NCI-H2029 treated with DMSO at 0.1 percent for 48 hours (cell line): ENCODE data around the gene RNF125.
"Not testable (repeated sequence)": the region's sequence is repeated elsewhere in the genome, so short reads cannot be mapped to it uniquely, and the experiment has no call there.

Experiments
- DNase-seq: peaks from one replicate; lab custom pipeline; 2025; lab: John Stamatoyannopoulos, UW

Gene RNF125

GRCh38 chr18:32018331-32019250, at the start of gene RNF125:
Gene RNF125 (plus strand): TSS chr18:32018825. CDS start chr18:32018864, 39 bp downstream.
- peak; percentile 71 for DNase-seq

- no peak for DNase-seq
Observed at GRCh38 chr18:31970617-31971016, 48.0 kb upstream of the RNF125 start.

DNA sequence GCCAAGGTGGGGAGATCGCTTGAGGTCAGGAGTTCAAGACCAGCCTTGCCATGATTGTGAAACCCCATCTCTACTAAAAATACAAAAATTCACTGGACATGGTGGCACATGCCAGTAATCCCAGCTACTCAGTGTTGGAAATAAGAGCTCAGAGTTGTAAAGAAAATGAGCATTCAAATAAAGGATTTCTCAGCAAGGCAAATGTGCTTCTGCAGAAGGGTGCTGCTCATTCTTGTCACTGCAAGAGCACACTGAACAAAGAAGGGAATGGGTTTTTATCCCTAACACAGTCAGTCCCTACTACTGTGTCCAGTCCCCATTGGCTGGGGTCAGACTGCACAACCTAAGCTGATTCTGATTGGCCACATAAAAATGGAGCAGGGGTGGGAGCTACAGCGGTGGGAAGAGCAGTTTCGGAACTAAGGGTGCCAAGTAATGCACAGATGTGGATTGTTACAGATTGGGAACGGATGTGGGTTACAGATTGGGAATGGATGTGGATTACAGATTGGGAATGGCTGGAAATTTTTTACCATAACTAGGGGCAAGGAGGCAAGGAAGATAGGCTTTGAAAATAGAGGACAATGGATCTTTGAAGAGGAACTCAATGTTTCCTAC, 44.6 kb upstream of the RNF125 start:
- DNase-seq, result no peak

DNA sequence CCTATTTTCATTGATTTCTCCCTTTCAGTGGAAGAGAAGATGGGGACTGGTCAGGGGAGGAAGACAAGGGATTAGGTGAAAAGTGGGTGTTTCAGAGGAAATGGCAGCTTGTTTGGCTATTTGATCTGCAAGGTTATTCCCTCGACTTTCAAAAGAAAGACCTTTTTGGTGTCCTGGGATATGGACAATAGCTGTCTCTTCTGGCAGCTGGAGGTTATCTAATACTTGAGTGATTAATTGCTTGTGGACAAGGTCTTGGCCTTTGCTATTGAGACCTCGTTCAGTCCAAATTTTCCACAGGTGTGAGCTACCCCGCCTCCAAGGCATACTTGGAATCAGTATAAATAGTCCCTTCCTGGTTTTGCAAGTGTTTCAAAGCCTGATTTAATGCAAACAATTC, 42.4 kb upstream of the RNF125 start:
- DNase-seq, result no peak

DNA sequence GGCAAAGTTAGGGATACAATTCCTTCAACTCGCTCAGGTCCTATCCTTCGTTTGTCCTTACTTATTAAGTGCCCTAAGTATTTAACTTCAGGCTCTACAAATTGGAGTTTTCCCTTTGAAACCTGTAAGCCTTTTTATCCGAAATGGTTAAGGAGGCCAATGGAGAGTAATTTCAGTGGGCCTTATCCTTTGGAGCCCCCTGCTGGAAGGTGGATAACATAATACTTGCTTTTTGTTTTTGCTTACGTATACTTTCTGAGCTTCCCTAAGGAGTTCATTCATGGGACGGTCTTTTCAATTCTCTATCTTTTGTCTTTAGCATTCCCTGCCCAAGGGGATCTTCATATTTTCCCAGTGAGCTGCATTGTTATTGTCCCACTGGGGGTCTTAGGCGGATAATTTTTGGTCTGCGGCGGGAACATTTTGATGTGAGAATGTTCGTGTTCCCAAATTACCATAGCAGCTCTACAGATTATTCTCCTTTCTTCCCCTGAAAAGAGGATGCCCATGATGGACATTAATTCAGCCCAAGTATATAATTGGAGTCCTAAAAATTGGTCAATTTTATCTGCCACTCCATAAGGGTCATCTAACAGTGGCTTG, 41.3 kb upstream of the RNF125 start:
- DNase-seq, result no peak

DNA sequence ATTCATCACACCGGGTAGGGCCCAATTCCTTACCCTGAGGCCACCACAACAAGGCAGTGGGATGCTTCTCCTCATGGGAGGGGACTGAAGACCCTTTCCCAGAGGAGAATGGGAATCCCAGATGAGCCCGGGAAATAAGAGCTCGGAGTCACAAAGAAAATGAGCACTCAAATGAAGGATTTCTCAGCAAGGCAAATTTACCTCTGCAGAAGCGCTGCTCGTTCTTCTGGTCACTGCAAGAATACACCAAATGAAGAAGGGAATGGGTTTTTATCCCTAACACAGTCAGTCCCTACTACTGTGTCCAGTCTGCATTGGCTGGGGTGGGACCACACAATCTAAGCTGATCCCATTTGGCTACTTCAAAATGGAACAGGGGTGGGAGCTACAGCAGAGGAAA, 40.0 kb upstream of the RNF125 start:
- DNase-seq, result no peak

DNA sequence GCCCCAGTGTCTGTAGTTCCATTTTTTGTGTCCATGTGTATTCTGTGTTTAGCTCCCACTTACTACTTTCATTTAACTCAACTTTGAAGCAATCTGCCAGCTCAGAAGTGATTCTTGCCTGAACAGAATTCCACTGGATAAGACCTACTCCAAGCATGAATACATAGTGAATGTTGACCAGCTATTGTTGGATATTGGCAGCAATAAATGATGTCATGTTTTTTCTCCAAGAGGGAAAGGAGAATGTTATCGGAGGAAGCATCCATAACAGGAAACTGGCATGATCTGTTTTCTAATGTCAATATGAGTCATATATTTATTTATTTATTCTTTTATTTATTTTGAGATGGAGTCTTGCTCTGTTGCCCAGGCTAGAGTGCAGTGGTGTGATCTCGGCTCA, 38.9 kb upstream of the RNF125 start:
- no peak for DNase-seq

DNA sequence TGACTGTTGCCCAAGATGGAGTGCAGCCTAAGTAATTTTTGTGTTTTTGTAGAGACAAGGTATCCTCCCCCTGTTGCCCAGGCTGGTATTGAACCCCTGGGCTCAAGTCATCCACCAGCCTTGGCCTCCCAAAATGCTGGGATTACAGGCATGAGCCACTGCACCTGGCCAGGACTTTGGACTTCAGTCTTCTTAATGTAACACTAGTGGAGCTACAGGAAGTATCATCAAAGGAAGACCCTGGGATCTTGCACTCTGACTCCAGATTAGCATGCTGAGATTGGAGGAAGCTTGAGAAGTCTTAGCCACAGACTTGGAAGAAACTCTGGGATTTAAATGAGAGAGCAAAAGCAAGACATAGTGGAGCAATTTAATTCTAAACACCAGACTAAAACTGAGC, 37.8 kb upstream of the RNF125 start:
- no peak for DNase-seq

DNA sequence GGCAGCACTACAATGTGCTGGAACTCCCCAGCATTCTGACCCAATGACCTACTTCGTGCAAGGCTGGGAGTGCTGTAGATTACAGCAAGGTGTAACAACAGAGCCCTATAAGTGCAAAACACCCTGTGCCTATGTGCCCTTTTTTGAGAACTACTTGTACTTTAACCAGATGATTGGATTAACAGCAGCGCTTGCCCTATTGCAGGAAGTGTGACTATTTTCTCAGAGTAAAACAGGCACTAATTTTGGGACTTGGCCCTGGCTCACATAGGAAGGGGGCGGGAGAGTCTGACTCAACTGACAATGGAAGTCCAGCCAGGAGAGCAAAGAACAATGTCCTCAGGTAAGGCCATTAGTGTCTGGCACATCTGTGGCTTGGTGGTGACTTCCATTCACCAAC, 35.6 kb upstream of the RNF125 start:
- DNase-seq, result no peak

GRCh38 chr18:31983976-31984375, 34.6 kb upstream of the RNF125 start:
- no peak for DNase-seq

DNA sequence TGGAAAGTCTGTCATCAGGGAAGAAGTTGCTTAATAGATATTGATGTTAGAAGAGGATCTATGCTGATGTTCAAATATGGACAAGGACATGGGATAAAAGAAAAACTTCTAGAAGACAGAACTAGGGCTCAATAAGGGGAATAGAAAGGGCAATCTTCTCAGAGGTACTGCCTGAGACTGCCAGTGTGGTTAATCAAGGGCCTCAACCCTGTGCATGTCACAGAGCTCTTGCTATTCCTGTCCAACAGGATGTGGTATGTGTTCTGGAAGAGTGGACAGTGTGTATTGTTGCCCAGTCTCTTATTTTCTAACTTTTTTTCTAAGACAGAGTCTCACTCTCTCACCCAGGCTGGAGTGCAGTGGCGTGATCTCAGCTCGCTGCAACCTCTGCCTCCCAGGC, 27.8 kb upstream of the RNF125 start:
- no peak for DNase-seq

DNA sequence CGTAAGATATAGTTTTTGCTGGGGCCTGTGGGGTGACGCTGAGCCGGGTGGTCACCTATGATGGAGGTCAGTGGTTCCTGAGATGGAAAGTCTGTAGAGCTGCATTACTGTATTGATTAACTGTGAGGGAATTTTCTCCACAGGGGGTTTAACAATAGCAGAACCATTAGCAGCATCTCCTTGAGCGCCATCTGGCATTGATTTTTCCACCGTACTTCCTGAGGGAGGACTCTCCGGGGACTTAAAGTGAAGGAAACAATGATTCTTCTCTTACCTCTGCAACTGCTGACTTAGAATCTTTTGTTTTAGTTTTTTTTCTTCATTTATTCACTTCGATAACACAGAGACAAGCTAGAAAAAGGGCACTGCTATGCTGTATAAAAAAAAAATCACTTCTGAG, 22.6 kb upstream of the RNF125 start:
- no peak for DNase-seq

DNA sequence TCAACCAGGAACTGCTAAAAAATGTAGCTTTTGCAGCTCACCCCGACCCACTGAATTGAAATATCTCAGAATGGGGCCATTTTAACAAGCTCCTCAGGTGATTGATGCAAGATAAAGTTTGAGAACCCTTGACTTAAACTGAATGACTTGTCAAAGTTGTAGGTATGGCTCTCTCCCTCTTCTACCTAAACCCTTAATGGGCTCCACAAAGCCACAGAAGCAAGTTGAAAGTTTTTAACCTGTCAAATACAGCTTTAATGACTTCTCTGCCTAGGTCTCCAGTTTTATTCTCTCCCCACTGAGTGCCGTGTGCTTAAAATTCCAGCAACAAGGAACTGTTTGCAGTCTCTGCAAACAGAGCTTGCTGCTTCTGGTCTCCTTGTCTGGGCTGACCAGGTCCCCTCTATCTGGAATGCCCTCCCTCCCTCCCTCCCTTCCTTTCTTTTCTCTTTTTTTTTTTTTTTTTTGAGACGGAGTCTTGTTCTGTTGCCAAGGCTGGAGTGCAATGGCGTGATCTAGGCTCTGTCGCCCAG, 19.7 kb upstream of the RNF125 start:
- no peak for DNase-seq

GRCh38 chr18:32001141-32001540, 17.5 kb upstream of the RNF125 start:
- DNase-seq, result not testable (repeated sequence)

- not testable (repeated sequence) for DNase-seq
Observed at GRCh38 chr18:32003822-32004221, 14.8 kb upstream of the RNF125 start.

- DNase-seq, result no peak
Observed at GRCh38 chr18:32010124-32010721, 8.4 kb upstream of the RNF125 start.

DNA sequence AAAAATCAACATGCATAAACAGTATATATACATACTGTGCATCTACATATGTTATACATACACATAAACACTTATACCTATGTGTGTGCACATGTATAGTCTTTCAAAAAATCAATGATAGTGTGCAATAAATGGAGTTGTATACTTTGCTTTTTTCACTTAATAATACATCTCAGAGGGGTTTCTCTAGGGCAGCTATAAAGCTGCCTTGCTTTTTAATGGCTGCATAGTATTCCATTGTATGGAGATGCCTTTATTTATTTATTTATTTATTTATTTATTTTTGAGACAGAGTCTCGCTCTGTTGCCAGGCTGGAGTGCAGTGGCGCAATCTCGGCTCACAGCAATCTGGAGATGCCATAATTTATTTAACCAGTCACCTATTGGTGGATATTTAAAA, 7.4 kb upstream of the RNF125 start:
- DNase-seq, result no peak

GRCh38 chr18:32019251-32019948, 775 bp downstream of the RNF125 start:
- peak; percentile 15 for DNase-seq

GRCh38 chr18:32019949-32020625, 1.5 kb downstream of the RNF125 start:
- not testable (repeated sequence) for DNase-seq

- DNase-seq, result no peak
Observed at GRCh38 chr18:32021756-32022564, 3.3 kb downstream of the RNF125 start.
